CD14-positive monocyte (primary cell): ENCODE data around the gene XCR1. TPM values are rescaled to one million over a fixed set of nuclear protein-coding genes. Genes with fewer than 3 reads are reported as not detected.

Experiments used
- DNase-seq, 3 donors: peaks; one replicate each; pipeline ENCODE4 v3.0.0-alpha.2; 2011 to 2022
- H2AFZ ChIP-seq: 2 replicates; pipeline ENCODE4 v1.6.0; 2012; ENCODE audit warnings: mild to moderate bottlenecking, low read depth, low read length, inconsistent platforms; ENCODE audit not compliant: insufficient read depth, poor library complexity, severe bottlenecking
- H3K27ac ChIP-seq, 2 donors: 1 replicate in 1 of 2; 2 replicates in 1 of 2; pipeline ENCODE4 v1.5.1; 2012 to 2013; ENCODE audit warnings: low read length in 2 of 2, control low read depth in 1 of 2, inconsistent platforms in 1 of 2, low read depth in 1 of 2, mild to moderate bottlenecking in 1 of 2
- H3K27me3 ChIP-seq, 2 donors: one replicate each; pipeline versions ENCODE4 v1.6.0 to v1.6.1; 2011 to 2013; ENCODE audit warnings: low read length in 2 of 2; ENCODE audit not compliant: control insufficient read depth in 2 of 2, insufficient read depth in 2 of 2
- H3K36me3 ChIP-seq, 2 donors: replicated peaks in 1 of 2; 1 replicate in 1 of 2; 2 replicates in 1 of 2; pipeline versions ENCODE4 v1.5.1 to v1.6.1; 2012 to 2013; ENCODE audit warnings: low read length in 2 of 2, control low read depth in 1 of 2, inconsistent platforms in 1 of 2, mild to moderate bottlenecking in 1 of 2; ENCODE audit not compliant: insufficient read depth in 2 of 2, control insufficient read depth in 1 of 2
- H3K4me1 ChIP-seq, 2 donors: 1 replicate in 1 of 2; 2 replicates in 1 of 2; pipeline versions ENCODE4 v1.5.1 to v1.6.1; 2012 to 2013; ENCODE audit warnings: low read length in 2 of 2, control low read depth in 1 of 2, inconsistent platforms in 1 of 2, mild to moderate bottlenecking in 1 of 2, moderate library complexity in 1 of 2; ENCODE audit not compliant: insufficient read depth in 2 of 2, control insufficient read depth in 1 of 2
- H3K4me2 ChIP-seq: replicated peaks from 2 replicates; pipeline ENCODE3; 2012; ENCODE audit warnings: low read length, moderate library complexity, mild to moderate bottlenecking; ENCODE audit not compliant: poor library complexity, severe bottlenecking; ENCODE audit errors: extremely low read depth
- H3K4me3 ChIP-seq, 3 experiments: fragments of 200-600 bp in 1 of 3; sonication (generic) in 1 of 3; replicated peaks in 1 of 3; 1 replicate in 2 of 3; 2 replicates in 1 of 3; pipeline ENCODE4 v1.5.1; 2011 to 2013; ENCODE audit warnings: low read length in 3 of 3, mild to moderate bottlenecking in 3 of 3, control low read depth in 2 of 3, low read depth in 2 of 3, inconsistent platforms in 1 of 3, moderate library complexity in 1 of 3
- H3K79me2 ChIP-seq: 2 replicates; pipeline ENCODE4 v1.6.0; 2012; ENCODE audit warnings: mild to moderate bottlenecking, control low read depth, inconsistent platforms, low read length, moderate library complexity; ENCODE audit not compliant: insufficient read depth
- H3K9ac ChIP-seq: 2 replicates; pipeline ENCODE4 v1.6.0; 2017; ENCODE audit warnings: low read length, mild to moderate bottlenecking; ENCODE audit not compliant: insufficient read depth, poor library complexity, severe bottlenecking
- H3K9me3 ChIP-seq, 2 donors: replicated peaks in 1 of 2; 1 replicate in 1 of 2; 2 replicates in 1 of 2; pipeline versions ENCODE4 v1.5.1 to v1.6.1; 2012 to 2013; ENCODE audit warnings: low read length in 2 of 2, control low read depth in 1 of 2; ENCODE audit not compliant: control insufficient read depth in 1 of 2, insufficient read depth in 1 of 2
- H4K20me1 ChIP-seq: 2 replicates; pipeline ENCODE4 v1.6.0; 2012; ENCODE audit warnings: mild to moderate bottlenecking, low read length, control low read depth, moderate library complexity; ENCODE audit not compliant: insufficient read depth
- H3K27ac Mint-ChIP-seq, 7 donors: one replicate each; pipeline ENCODE4 v1.8.0; 2020; ENCODE audit warnings: mild to moderate bottlenecking in 7 of 7, mixed read lengths in 7 of 7, moderate library complexity in 6 of 7, inconsistent platforms in 2 of 7
- H3K27me3 Mint-ChIP-seq, 3 donors: one replicate each; pipeline ENCODE4 v1.8.0; 2021 to 2022; ENCODE audit warnings: low read depth in 3 of 3, mild to moderate bottlenecking in 3 of 3, mixed read lengths in 3 of 3, moderate library complexity in 3 of 3, inconsistent platforms in 1 of 3
- H3K36me3 Mint-ChIP-seq, 2 donors: one replicate each; pipeline ENCODE4 v1.8.0; 2020; ENCODE audit warnings: mixed read lengths in 2 of 2, inconsistent platforms in 1 of 2, mild to moderate bottlenecking in 1 of 2
- H3K4me1 Mint-ChIP-seq: one replicate; pipeline ENCODE4 v1.8.0; 2020; ENCODE audit warnings: mild to moderate bottlenecking, mixed read lengths
- H3K4me3 Mint-ChIP-seq, 2 donors: one replicate each; pipeline ENCODE4 v1.8.0; 2020; ENCODE audit warnings: mild to moderate bottlenecking in 2 of 2, mixed read lengths in 2 of 2, moderate library complexity in 1 of 2
- H3K9me3 Mint-ChIP-seq, 7 donors: one replicate each; pipeline ENCODE4 v1.8.0; 2020 to 2022; ENCODE audit warnings: mixed read lengths in 7 of 7, mild to moderate bottlenecking in 6 of 7, moderate library complexity in 6 of 7, inconsistent platforms in 2 of 7
- CTCF ChIP-seq: fragments of 200-600 bp; IDR thresholded peaks from one replicate; pipeline ENCODE4 v1.8.0; 2022; ENCODE audit warnings: antibody characterized with exemption, mild to moderate bottlenecking
- WGBS: methylation state at CpG from one replicate; pipeline ENCODE4 v1.1.5; 2013; ENCODE audit warnings: missing lambda C conversion rate; ENCODE audit not compliant: insufficient coverage; 5-methylcytosine and 5-hydroxymethylcytosine counted together
- intact Hi-C, 2 donors: fragments of 100-400 bp; cut with micrococcal nuclease; formaldehyde crosslinking; loops; one replicate each; pipeline versions ENCODE4 v1.15.0 to v1.15.1; 2023
- polyA plus RNA-seq, 3 donors: library from polyadenylated mRNA; depleted of rRNA in 1 of 3; unstranded in 2 of 3; stranded (reverse) in 1 of 3; fragments of 300-500 nt in 2 of 3; fragments of >200 nt in 1 of 3; fragmentation: Illumina TruSeq in 2 of 3; gene quantifications; 1 replicate in 2 of 3; 2 replicates in 1 of 3; pipeline ENCODE4 v1.2.3, GENCODE V29; 2012 to 2021

Gene XCR1
- polyA plus RNA-seq, 3 donors, result 0.03 to 0.05 TPM; not detected in 1

- H3K4me1 ChIP-seq, result peaks cover 31 to 33% of the 10 kb centered on the region in 2 donors
- no peak overlapping the region for H3K4me2 ChIP-seq
- no peak overlapping the region for H2AFZ ChIP-seq
- H3K9me3 ChIP-seq, result peaks cover 0 to 9% of the 10 kb centered on the region in 2 donors
- no peaks in the 10 kb centered on the region for H3K27me3 ChIP-seq
- H3K4me3 ChIP-seq, result no peak overlapping the region
- Mint-ChIP-seq H3K4me1 (peaks cover 28% of the 10 kb centered on the region), H3K36me3 (peaks cover 2 to 6% of the 10 kb centered on the region in 2 donors), H3K9me3 (peaks cover 3 to 19% (median 13%) of the 10 kb centered on the region in 7 donors), H3K27ac (peak overlapping the region in 3 of 7 donors; percentile 9 to 40 (median 12)), H3K4me3 (no peak overlapping the region), H3K27me3 (peaks cover 0 to 6% (median 3%) of the 10 kb centered on the region in 3 donors)
- H3K27ac ChIP-seq, result no peak overlapping the region
- over 99% methylated on average over 36 of the region's 37 CpGs for WGBS
- TF ChIP-seq CTCF, result no peak
- no peaks in the 10 kb centered on the region for H4K20me1 ChIP-seq
- no peak for DNase-seq
- H3K79me2 ChIP-seq, result no peaks in the 10 kb centered on the region
- no peak overlapping the region for H3K9ac ChIP-seq
- intact Hi-C loops, result no loop called here
- H3K36me3 ChIP-seq, result no peaks in the 10 kb centered on the region
Observed at GRCh38 chr3:46020766-46021510, 6.3 kb downstream of the XCR1 start.

GRCh38 chr3:46019707-46020106 is 7.6 kb downstream of the XCR1 start:
- H3K27me3 Mint-ChIP-seq, result peaks cover 0 to 8% (median 3%) of the 10 kb centered on the region in 3 donors
- no peak overlapping the region for H3K9ac ChIP-seq
- peak overlapping the region in 1 of 7 donors; percentile 6 for H3K27ac Mint-ChIP-seq
- intact Hi-C loops, result loop anchor here (5.0 to 10.0 kb wide), 2 partner anchors 45 to 53 kb away; no protein-coding TSS in a partner anchor
- H3K4me3 ChIP-seq, result no peak overlapping the region
- H3K79me2 ChIP-seq, result no peaks in the 10 kb centered on the region
- peaks cover 2 to 7% of the 10 kb centered on the region in 2 donors for H3K36me3 Mint-ChIP-seq
- H3K9me3 ChIP-seq, result peaks cover 0 to 9% of the 10 kb centered on the region in 2 donors
- peaks cover 43 to 44% of the 10 kb centered on the region in 2 donors for H3K4me1 ChIP-seq
- TF ChIP-seq CTCF, result no peak
- no peak overlapping the region for H3K4me2 ChIP-seq
- peaks cover 40% of the 10 kb centered on the region for H3K4me1 Mint-ChIP-seq
- H3K27me3 ChIP-seq, result no peaks in the 10 kb centered on the region
- no peaks in the 10 kb centered on the region for H3K36me3 ChIP-seq
- H4K20me1 ChIP-seq, result no peaks in the 10 kb centered on the region
- no peak overlapping the region for H3K27ac ChIP-seq
- H3K4me3 Mint-ChIP-seq, result no peak overlapping the region
- DNase-seq, result peak in 1 of 3 donors; percentile 41
- no peak overlapping the region for H2AFZ ChIP-seq
- WGBS, result 50% methylated on average over 1 of the region's 1 CpG
- H3K9me3 Mint-ChIP-seq, result peaks cover 3 to 19% (median 14%) of the 10 kb centered on the region in 7 donors
